ENCODE measurements around the gene SSX5. TPM values are rescaled to one million over a fixed set of nuclear protein-coding genes. Genes with fewer than 3 reads are reported as not detected.
"Not testable (repeated sequence)": the region's sequence is repeated elsewhere in the genome, so short reads cannot be mapped to it uniquely, and the experiment has no call there.

SSX5 gene, protein sequence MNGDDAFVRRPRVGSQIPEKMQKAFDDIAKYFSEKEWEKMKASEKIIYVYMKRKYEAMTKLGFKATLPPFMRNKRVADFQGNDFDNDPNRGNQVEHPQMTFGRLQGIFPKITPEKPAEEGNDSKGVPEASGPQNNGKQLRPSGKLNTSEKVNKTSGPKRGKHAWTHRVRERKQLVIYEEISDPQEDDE
- not detected for total RNA-seq
- not detected for polyA plus RNA-seq
- not detected for total RNA-seq

DNA sequence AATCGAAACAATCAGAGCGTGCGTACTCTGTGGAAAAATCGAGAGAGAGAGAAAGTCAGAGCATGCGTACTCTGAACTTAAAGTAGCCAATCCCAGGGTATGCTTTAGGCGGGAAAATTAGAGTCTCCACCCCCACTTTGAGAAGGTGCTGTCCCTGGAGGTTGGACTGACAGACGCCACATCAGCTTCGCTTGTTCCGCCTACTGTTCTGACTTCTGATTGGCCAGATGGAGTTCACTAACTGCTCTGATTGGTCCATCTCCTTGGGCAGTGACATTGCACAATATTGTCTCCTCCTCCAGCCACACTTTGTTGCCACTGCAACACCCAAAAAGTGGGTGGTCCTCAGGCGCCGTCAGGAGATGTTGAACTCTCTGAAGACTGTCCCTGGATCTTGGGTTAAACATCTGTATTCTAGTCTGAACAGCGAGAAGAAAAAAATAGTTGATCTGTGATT, at the start of gene SSX5:
SSX5 (minus strand) TSS at position 51 of the 457 bp plus-strand sequence. CDS start 1,437 bp downstream, outside the sequence.
- peaks cover 0 to 4% (median 0%) of the 10 kb centered on the region in 7 donors for H3K4me1 Mint-ChIP-seq
- H3K36me3 ChIP-seq (ENCODE audit: control insufficient read depth in 2 of 3, insufficient read depth in 3 of 3, low read length in 3 of 3) = no peaks in the 10 kb centered on the region
- H3K9me3 Mint-ChIP-seq = peaks cover 0 to under 1% (median 0%) of the 10 kb centered on the region in 11 donors
- ChIA-PET CTCF (no interaction called here), POLR2A (interaction anchor here (0.7 kb wide), 1 partner anchor 113 kb away, joined by 3 read pairs; no protein-coding TSS in a partner anchor)
- DNase-seq = no peak
- no peaks in the 10 kb centered on the region for H3K27me3 ChIP-seq (ENCODE audit: control insufficient read depth in 2 of 2, insufficient read depth in 2 of 2, low read length in 2 of 2)
- ATAC-seq = no peak
- no peak within 1 kb of the TSS for H3K4me3 Mint-ChIP-seq
- no peak within 1 kb of the TSS for H3K27ac ChIP-seq (ENCODE audit: low read depth, low read length)
- no peaks in the 10 kb centered on the region for H3K36me3 Mint-ChIP-seq
- H3K4me3 ChIP-seq (ENCODE audit: low read length) = no peak within 1 kb of the TSS
- intact Hi-C loops (cut with micrococcal nuclease) = no loop called here
- H3K4me1 ChIP-seq (ENCODE audit: control insufficient read depth in 2 of 2, insufficient read depth in 2 of 2, low read length in 2 of 2) = no peaks in the 10 kb centered on the region
- H3K27ac Mint-ChIP-seq = no peak within 1 kb of the TSS
- no peaks in the 10 kb centered on the region for H3K27me3 Mint-ChIP-seq
- H3K9me3 ChIP-seq (ENCODE audit: control insufficient read depth in 2 of 3, low read length in 3 of 3) = no peaks in the 10 kb centered on the region

DNA sequence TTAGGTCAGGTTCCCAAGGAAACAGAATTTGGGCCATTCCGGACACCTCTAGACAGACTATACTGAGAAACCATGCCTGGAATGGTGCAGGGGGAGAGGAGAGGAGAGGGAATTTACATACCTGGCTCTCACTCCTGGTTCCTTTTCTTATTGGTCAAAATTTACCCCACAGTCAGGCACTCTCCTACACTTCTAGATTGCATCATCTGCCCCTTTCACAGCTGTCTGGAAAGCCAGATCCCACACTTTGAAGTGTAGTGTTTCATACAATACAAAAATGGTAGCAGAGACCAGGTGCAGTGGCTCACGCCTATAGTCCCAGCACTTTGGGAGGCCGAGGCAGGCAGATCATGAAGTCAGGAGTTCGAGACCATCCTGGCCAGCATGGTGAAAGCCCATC, 27.6 kb upstream of the SSX5 start:
- H3K27ac Mint-ChIP-seq; intact Hi-C loops (cut with micrococcal nuclease); DNase-seq; H3K27ac ChIP-seq (ENCODE audit: low read depth, low read length); H3K4me1 Mint-ChIP-seq; CTCF ChIA-PET; H3K9me3 Mint-ChIP-seq; H3K4me1 ChIP-seq (ENCODE audit: control insufficient read depth in 2 of 2, insufficient read depth in 2 of 2, low read length in 2 of 2); H3K36me3 ChIP-seq (ENCODE audit: control insufficient read depth in 2 of 3, insufficient read depth in 3 of 3, low read length in 3 of 3); H3K27me3 Mint-ChIP-seq; ATAC-seq; H3K9me3 ChIP-seq (ENCODE audit: control insufficient read depth in 2 of 3, low read length in 3 of 3); H3K36me3 Mint-ChIP-seq; H3K4me3 ChIP-seq (ENCODE audit: low read length); H3K27me3 ChIP-seq (ENCODE audit: control insufficient read depth in 2 of 2, insufficient read depth in 2 of 2, low read length in 2 of 2); H3K4me3 Mint-ChIP-seq: not testable (repeated sequence)
- POLR2A ChIA-PET = interaction anchor here (0.6 kb wide), 1 partner anchor 86 kb away, joined by 3 read pairs; no protein-coding TSS in a partner anchor

DNA sequence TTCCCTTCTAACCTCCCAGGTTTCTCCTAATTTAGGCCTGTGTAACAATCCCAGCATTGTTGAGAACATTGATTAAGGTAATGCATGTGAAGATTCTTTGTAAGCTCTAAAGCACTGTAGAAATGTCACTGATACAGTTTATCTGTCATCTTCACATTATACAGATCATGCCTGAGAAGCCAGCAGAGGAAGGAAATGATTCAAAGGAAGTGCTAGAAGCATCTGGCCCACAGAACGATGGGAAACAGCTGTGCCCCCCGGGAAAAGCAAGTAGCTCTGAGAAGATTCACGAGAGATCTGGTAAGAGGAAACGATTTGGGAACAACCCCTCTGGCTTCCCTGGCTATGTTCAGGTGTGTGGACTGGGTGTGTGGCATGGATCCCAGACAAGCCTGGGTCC, 17.7 kb upstream of the SSX5 start:
- H3K27ac ChIP-seq (ENCODE audit: low read depth, low read length); intact Hi-C loops (cut with micrococcal nuclease); H3K9me3 Mint-ChIP-seq; H3K36me3 Mint-ChIP-seq; POLR2A ChIA-PET; DNase-seq; H3K36me3 ChIP-seq (ENCODE audit: control insufficient read depth in 2 of 3, insufficient read depth in 3 of 3, low read length in 3 of 3); H3K9me3 ChIP-seq (ENCODE audit: control insufficient read depth in 2 of 3, low read length in 3 of 3); ATAC-seq; H3K27me3 ChIP-seq (ENCODE audit: control insufficient read depth in 2 of 2, insufficient read depth in 2 of 2, low read length in 2 of 2); H3K27me3 Mint-ChIP-seq; H3K4me3 ChIP-seq (ENCODE audit: low read length); H3K4me1 ChIP-seq (ENCODE audit: control insufficient read depth in 2 of 2, insufficient read depth in 2 of 2, low read length in 2 of 2); CTCF ChIA-PET: not testable (repeated sequence)
- peak overlapping the region in 2 of 10 donors; percentile 7 to 26 for H3K4me3 Mint-ChIP-seq
- peaks cover 4 to 17% (median 8%) of the 10 kb centered on the region in 7 donors for H3K4me1 Mint-ChIP-seq
- peak overlapping the region in 1 of 9 donors; percentile 7 for H3K27ac Mint-ChIP-seq

DNA sequence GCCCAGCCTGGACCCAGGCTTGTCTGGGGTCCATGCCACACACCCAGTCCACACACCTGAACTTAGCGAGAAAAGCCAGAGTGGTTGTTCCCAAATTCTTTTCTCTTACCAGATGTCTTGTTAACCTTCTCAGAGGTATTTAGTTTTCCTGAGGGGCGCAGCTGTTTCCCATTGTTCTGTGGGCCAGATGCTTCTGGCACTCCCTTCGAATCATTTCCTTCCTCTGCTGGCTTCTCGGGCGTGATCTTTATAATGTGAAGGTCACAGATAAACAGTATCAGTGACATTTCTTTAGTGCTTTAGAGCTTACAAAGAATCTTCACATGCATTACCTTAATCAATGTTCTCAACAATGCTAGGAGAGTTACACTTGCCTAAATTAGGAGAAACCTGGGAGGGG, 6.6 kb downstream of the SSX5 start:
- intact Hi-C loops (cut with micrococcal nuclease); H3K27me3 ChIP-seq (ENCODE audit: control insufficient read depth in 2 of 2, insufficient read depth in 2 of 2, low read length in 2 of 2); H3K4me3 ChIP-seq (ENCODE audit: low read length); H3K36me3 Mint-ChIP-seq; H3K4me1 ChIP-seq (ENCODE audit: control insufficient read depth in 2 of 2, insufficient read depth in 2 of 2, low read length in 2 of 2); H3K36me3 ChIP-seq (ENCODE audit: control insufficient read depth in 2 of 3, insufficient read depth in 3 of 3, low read length in 3 of 3); H3K27ac Mint-ChIP-seq; DNase-seq; H3K27me3 Mint-ChIP-seq; POLR2A ChIA-PET; H3K9me3 Mint-ChIP-seq; ATAC-seq; H3K4me1 Mint-ChIP-seq; H3K27ac ChIP-seq (ENCODE audit: low read depth, low read length); H3K9me3 ChIP-seq (ENCODE audit: control insufficient read depth in 2 of 3, low read length in 3 of 3); H3K4me3 Mint-ChIP-seq; CTCF ChIA-PET: not testable (repeated sequence)

DNA sequence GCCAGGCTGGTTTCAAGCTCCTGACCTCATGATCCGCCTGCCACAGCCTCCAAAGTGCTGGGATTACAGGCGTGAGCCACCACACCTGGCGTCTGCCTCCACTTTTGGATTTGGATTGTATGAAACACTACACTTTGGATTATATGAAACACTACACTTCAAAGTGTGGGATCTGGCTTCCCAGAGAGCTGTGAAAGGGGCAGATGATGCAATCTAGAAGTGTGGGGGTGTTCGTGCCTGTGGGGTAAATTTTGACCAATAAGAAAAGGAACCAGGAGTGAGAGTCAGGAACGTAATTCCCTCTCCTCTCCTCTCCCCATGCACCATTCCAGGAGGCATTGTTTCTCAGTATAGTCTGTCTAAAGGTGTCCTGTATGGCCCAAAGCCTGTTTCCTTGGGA, 14.7 kb downstream of the SSX5 start:
- H3K4me3 ChIP-seq (ENCODE audit: low read length); H3K27me3 Mint-ChIP-seq; H3K9me3 ChIP-seq (ENCODE audit: control insufficient read depth in 2 of 3, low read length in 3 of 3); H3K27me3 ChIP-seq (ENCODE audit: control insufficient read depth in 2 of 2, insufficient read depth in 2 of 2, low read length in 2 of 2); H3K27ac Mint-ChIP-seq; DNase-seq; POLR2A ChIA-PET; H3K4me3 Mint-ChIP-seq; H3K36me3 Mint-ChIP-seq; intact Hi-C loops (cut with micrococcal nuclease); H3K4me1 ChIP-seq (ENCODE audit: control insufficient read depth in 2 of 2, insufficient read depth in 2 of 2, low read length in 2 of 2); H3K27ac ChIP-seq (ENCODE audit: low read depth, low read length); H3K9me3 Mint-ChIP-seq; H3K36me3 ChIP-seq (ENCODE audit: control insufficient read depth in 2 of 3, insufficient read depth in 3 of 3, low read length in 3 of 3); H3K4me1 Mint-ChIP-seq; CTCF ChIA-PET; ATAC-seq: not testable (repeated sequence)

DNA sequence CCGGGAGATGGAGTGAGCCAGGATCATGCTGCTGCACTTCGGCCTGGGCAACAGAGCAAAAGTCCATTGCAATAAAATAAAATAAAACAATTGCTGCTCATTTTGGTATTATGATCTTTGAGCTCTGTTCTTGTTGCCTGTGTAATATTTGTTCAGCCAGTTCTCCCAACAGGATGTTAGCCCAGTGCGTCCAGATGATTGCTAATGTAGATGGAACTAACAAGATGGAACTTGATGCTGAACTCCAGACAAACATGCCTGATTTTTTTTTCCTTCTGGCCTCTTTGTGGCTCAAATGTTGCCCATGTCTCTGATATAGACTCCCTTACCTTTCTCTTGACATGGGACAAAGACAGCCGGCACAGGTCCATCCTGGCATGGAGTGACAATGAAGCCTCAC, 15.8 kb downstream of the SSX5 start:
- DNase-seq (no peak), ATAC-seq (no peak)
- no peaks in the 10 kb centered on the region for H3K36me3 ChIP-seq (ENCODE audit: control insufficient read depth in 2 of 3, insufficient read depth in 3 of 3, low read length in 3 of 3)
- no peaks in the 10 kb centered on the region for H3K27me3 ChIP-seq (ENCODE audit: control insufficient read depth in 2 of 2, insufficient read depth in 2 of 2, low read length in 2 of 2)
- H3K4me3 ChIP-seq (ENCODE audit: low read length) = no peak overlapping the region
- no peaks in the 10 kb centered on the region for H3K4me1 ChIP-seq (ENCODE audit: control insufficient read depth in 2 of 2, insufficient read depth in 2 of 2, low read length in 2 of 2)
- H3K27ac Mint-ChIP-seq = no peak overlapping the region
- peaks cover 0 to 2% (median 0%) of the 10 kb centered on the region in 11 donors for H3K9me3 Mint-ChIP-seq
- no peak overlapping the region for H3K4me3 Mint-ChIP-seq
- H3K27me3 Mint-ChIP-seq = peaks cover 0 to 8% (median 0%) of the 10 kb centered on the region in 5 donors
- no peaks in the 10 kb centered on the region for H3K36me3 Mint-ChIP-seq
- POLR2A ChIA-PET = no interaction called here
- H3K9me3 ChIP-seq (ENCODE audit: control insufficient read depth in 2 of 3, low read length in 3 of 3) = no peaks in the 10 kb centered on the region
- intact Hi-C loops (cut with micrococcal nuclease) = no loop called here
- no peak overlapping the region for H3K27ac ChIP-seq (ENCODE audit: low read depth, low read length)
- CTCF ChIA-PET = no interaction called here
- no peaks in the 10 kb centered on the region for H3K4me1 Mint-ChIP-seq

DNA sequence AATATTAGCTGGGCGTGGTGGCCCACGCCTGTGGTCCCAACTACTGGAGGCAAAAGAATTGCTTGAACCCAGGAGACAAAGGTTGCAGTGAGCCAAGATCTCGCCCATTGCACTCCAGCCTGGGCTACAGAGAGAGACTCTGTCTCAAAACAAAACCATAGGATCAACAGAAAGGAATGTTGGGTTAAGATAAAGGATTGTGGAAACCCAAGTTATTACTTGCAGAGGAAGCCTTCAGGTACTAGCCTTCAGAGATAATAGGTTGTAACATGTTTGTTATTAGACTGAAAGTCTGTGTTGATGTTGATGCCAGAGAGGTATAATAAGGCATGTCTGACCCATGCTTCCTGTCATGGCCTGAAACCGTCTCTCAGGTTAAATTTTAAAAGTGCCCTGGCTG, 16.9 kb downstream of the SSX5 start:
- H3K4me1 ChIP-seq (ENCODE audit: control insufficient read depth in 2 of 2, insufficient read depth in 2 of 2, low read length in 2 of 2) = no peaks in the 10 kb centered on the region
- intact Hi-C loops (cut with micrococcal nuclease) = no loop called here
- ChIA-PET CTCF (no interaction called here), POLR2A (no interaction called here)
- H3K27ac ChIP-seq (ENCODE audit: low read depth, low read length) = no peak overlapping the region
- Mint-ChIP-seq H3K4me1 (no peaks in the 10 kb centered on the region), H3K9me3 (peaks cover 0 to 1% (median 0%) of the 10 kb centered on the region in 11 donors), H3K27ac (no peak overlapping the region), H3K4me3 (no peak overlapping the region), H3K27me3 (peaks cover 0 to 2% (median 0%) of the 10 kb centered on the region in 5 donors), H3K36me3 (no peaks in the 10 kb centered on the region)
- no peak overlapping the region for H3K4me3 ChIP-seq (ENCODE audit: low read length)
- no peaks in the 10 kb centered on the region for H3K36me3 ChIP-seq (ENCODE audit: control insufficient read depth in 2 of 3, insufficient read depth in 3 of 3, low read length in 3 of 3)
- ATAC-seq (no peak), DNase-seq (no peak)
- H3K9me3 ChIP-seq (ENCODE audit: control insufficient read depth in 2 of 3, low read length in 3 of 3) = no peaks in the 10 kb centered on the region
- no peaks in the 10 kb centered on the region for H3K27me3 ChIP-seq (ENCODE audit: control insufficient read depth in 2 of 2, insufficient read depth in 2 of 2, low read length in 2 of 2)
